Uterus (tissue), 2 donors: ENCODE measurements around the gene NENF.

ENCODE experiments used
- CTCF ChIP-seq, 4 experiments: fragments of 200-600 bp in 2 of 4; fragments of 450-650 bp in 2 of 4; sonication (generic) in 2 of 4; IDR thresholded peaks; one replicate each; pipeline ENCODE4 v1.5.1; 2016 to 2019; ENCODE audit warnings: antibody characterized with exemption in 4 of 4, mild to moderate bottlenecking in 2 of 4, moderate library complexity in 1 of 4
- POLR2A ChIP-seq, 2 donors: fragments of 450-650 bp; IDR thresholded peaks; one replicate each; pipeline ENCODE4 v1.6.1; 2016; ENCODE audit warnings: antibody characterized with exemption in 2 of 2, mild to moderate bottlenecking in 1 of 2, moderate library complexity in 1 of 2

GRCh38 chr1:212386029-212386428 is 46.7 kb upstream of the NENF start:
- TF ChIP-seq CTCF (IDR thresholded peaks at IDR 0.05) (no peak), POLR2A (IDR thresholded peaks at IDR 0.05) (no peak)
